Neuronal stem cell (in vitro differentiated cells): ENCODE results near the gene SEC14L1.

ENCODE experiments used
- DNase-seq: peaks from one replicate; pipeline ENCODE4 v3.0.0-alpha.2; 2013; ENCODE audit warnings: low spot score
- H2AFZ ChIP-seq: one replicate; pipeline ENCODE4 v1.6.1; 2013; ENCODE audit warnings: mild to moderate bottlenecking, low read length, inconsistent platforms
- H2AK5ac ChIP-seq: 2 replicates; pipeline ENCODE4 v1.6.1; 2013; ENCODE audit warnings: low read depth, mild to moderate bottlenecking, inconsistent platforms, low read length, moderate library complexity, mixed read lengths
- H2BK120ac ChIP-seq: 2 replicates; pipeline ENCODE4 v1.6.1; 2013; ENCODE audit warnings: low read depth, mild to moderate bottlenecking, inconsistent platforms, low read length, moderate library complexity, mixed read lengths
- H2BK12ac ChIP-seq: one replicate; pipeline ENCODE4 v1.6.1; 2013; ENCODE audit warnings: low read length, inconsistent platforms
- H2BK15ac ChIP-seq: 2 replicates; pipeline ENCODE4 v1.6.1; 2013; ENCODE audit warnings: mild to moderate bottlenecking, low read length, inconsistent platforms, mixed read lengths
- H2BK5ac ChIP-seq: one replicate; pipeline ENCODE4 v1.6.1; 2013; ENCODE audit warnings: inconsistent platforms, mild to moderate bottlenecking, low read length, moderate library complexity
- H3K14ac ChIP-seq: one replicate; pipeline ENCODE4 v1.6.1; 2013; ENCODE audit warnings: low read length, inconsistent platforms
- H3K18ac ChIP-seq: 2 replicates; pipeline ENCODE4 v1.6.1; 2013; ENCODE audit warnings: low read length, inconsistent platforms
- H3K23ac ChIP-seq: 2 replicates; pipeline ENCODE4 v1.6.1; 2013; ENCODE audit warnings: low read depth, mild to moderate bottlenecking, mixed read lengths, low read length, inconsistent platforms; ENCODE audit not compliant: poor library complexity
- H3K27ac ChIP-seq: replicated peaks from 3 replicates; pipeline ENCODE4 v1.5.1; 2013; ENCODE audit warnings: low read length, inconsistent platforms
- H3K27me3 ChIP-seq, 3 experiments: 2 replicates each; pipeline ENCODE4 v1.6.1; 2013; ENCODE audit warnings: low read length in 3 of 3, mild to moderate bottlenecking in 2 of 3, inconsistent platforms in 1 of 3, low read depth in 1 of 3, mixed read lengths in 1 of 3, moderate library complexity in 1 of 3; ENCODE audit not compliant: control insufficient read depth in 3 of 3, insufficient read depth in 3 of 3
- H3K36me3 ChIP-seq, 2 donors: replicated peaks in 1 of 2; 2 replicates each; pipeline ENCODE4 v1.6.1; 2013; ENCODE audit warnings: low read length in 2 of 2; ENCODE audit not compliant: control insufficient read depth in 2 of 2, insufficient read depth in 2 of 2
- H3K4ac ChIP-seq: 2 replicates; pipeline ENCODE4 v1.6.1; 2013; ENCODE audit warnings: inconsistent platforms, mild to moderate bottlenecking, low read length, moderate library complexity
- H3K4me1 ChIP-seq, 2 donors: 1 replicate in 1 of 2; 2 replicates in 1 of 2; pipeline ENCODE4 v1.6.1; 2013; ENCODE audit warnings: low read length in 2 of 2, low read depth in 1 of 2; ENCODE audit not compliant: control insufficient read depth in 2 of 2, insufficient read depth in 1 of 2
- H3K4me2 ChIP-seq: one replicate; pipeline ENCODE4 v1.6.1; 2013; ENCODE audit warnings: mild to moderate bottlenecking, low read length, inconsistent platforms; ENCODE audit not compliant: insufficient read depth, poor library complexity, severe bottlenecking
- H3K4me3 ChIP-seq, 2 donors: 2 replicates each; pipeline ENCODE4 v1.5.1; 2013; ENCODE audit warnings: low read length in 2 of 2, mild to moderate bottlenecking in 2 of 2, inconsistent platforms in 1 of 2, moderate library complexity in 1 of 2
- H3K79me1 ChIP-seq: one replicate; pipeline ENCODE4 v1.6.1; 2013; ENCODE audit warnings: low read depth, mild to moderate bottlenecking, inconsistent platforms, low read length, moderate library complexity
- H3K9ac ChIP-seq: one replicate; pipeline ENCODE4 v1.6.1; 2013; ENCODE audit warnings: mild to moderate bottlenecking, low read depth, low read length, inconsistent platforms; ENCODE audit not compliant: poor library complexity
- H3K9me3 ChIP-seq, 2 donors: replicated peaks in 1 of 2; 2 replicates each; pipeline versions ENCODE3 to v1.6.1; 2013; ENCODE audit warnings: low read length in 2 of 2, mild to moderate bottlenecking in 2 of 2, inconsistent platforms in 1 of 2, low read depth in 1 of 2, mixed read lengths in 1 of 2, moderate library complexity in 1 of 2; ENCODE audit not compliant: control insufficient read depth in 2 of 2, insufficient read depth in 1 of 2
- H4K8ac ChIP-seq: one replicate; pipeline ENCODE4 v1.6.1; 2013; ENCODE audit warnings: low read depth, mild to moderate bottlenecking, inconsistent platforms, low read length, moderate library complexity
- H4K91ac ChIP-seq: one replicate; pipeline ENCODE4 v1.6.1; 2013; ENCODE audit warnings: low read length, low read depth, mild to moderate bottlenecking, inconsistent platforms; ENCODE audit not compliant: poor library complexity
- WGBS, 2 donors: extraction: QIAGEN DNeasy Blood & Tissue Kit; methylation state at CpG; one replicate each; pipeline ENCODE4 v1.1.7; 2013; ENCODE audit warnings: missing lambda C conversion rate in 2 of 2, mixed read lengths in 1 of 2; ENCODE audit not compliant: insufficient read length in 2 of 2, insufficient replicate concordance in 1 of 2; ENCODE audit errors: extremely low coverage in 2 of 2; 5-methylcytosine and 5-hydroxymethylcytosine counted together

SEC14L1 gene

GRCh38 chr17:77215281-77215680, 74.5 kb downstream of the SEC14L1 start:
- no peak for DNase-seq
- no peak overlapping the region for H3K9ac ChIP-seq
- H2BK5ac ChIP-seq = no peak overlapping the region
- no peak overlapping the region for H3K23ac ChIP-seq
- peaks cover 0 to under 1% of the 10 kb centered on the region in 2 donors for H3K9me3 ChIP-seq
- no peak overlapping the region for H3K4me2 ChIP-seq
- no peak overlapping the region for H3K4me3 ChIP-seq
- no peak overlapping the region for H2BK120ac ChIP-seq
- WGBS, 2 donors = no CpG with 5 or more reads among the region's 16 CpGs
- H3K79me1 ChIP-seq = no peaks in the 10 kb centered on the region
- H2AFZ ChIP-seq = no peak overlapping the region
- H2BK15ac ChIP-seq = no peak overlapping the region
- H4K8ac ChIP-seq = no peak overlapping the region
- no peak overlapping the region for H3K14ac ChIP-seq
- H2AK5ac ChIP-seq = no peak overlapping the region
- H2BK12ac ChIP-seq = no peak overlapping the region
- H3K27me3 ChIP-seq = no peaks in the 10 kb centered on the region
- H3K27ac ChIP-seq = no peak overlapping the region
- no peak overlapping the region for H3K18ac ChIP-seq
- H4K91ac ChIP-seq = no peak overlapping the region
- H3K4me1 ChIP-seq = no peaks in the 10 kb centered on the region
- H3K36me3 ChIP-seq = peaks cover 58 to 88% of the 10 kb centered on the region in 2 donors
- H3K4ac ChIP-seq = no peak overlapping the region

DNA sequence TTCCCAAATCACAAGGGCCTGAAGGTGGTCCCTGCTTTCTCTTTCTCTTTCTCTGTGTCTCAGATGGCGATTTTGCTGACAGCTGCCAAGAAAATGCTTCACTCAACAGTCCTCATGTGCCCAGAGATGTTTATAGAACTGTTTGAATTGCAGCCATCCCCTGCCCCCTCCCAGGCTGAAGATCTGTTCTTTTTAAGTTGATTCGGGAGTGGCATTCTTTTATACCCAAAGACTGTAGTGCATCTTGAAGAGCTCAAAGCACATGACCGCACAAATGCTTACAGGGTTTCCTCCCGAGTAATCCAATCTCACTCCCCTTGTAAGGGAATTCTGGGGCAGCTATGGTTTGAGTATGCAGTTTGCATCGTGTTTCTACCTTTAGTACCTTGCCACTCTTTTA, 75.7 kb downstream of the SEC14L1 start:
- no peak overlapping the region for H3K9ac ChIP-seq
- no peak overlapping the region for H2BK12ac ChIP-seq
- DNase-seq = no peak
- no peaks in the 10 kb centered on the region for H3K27me3 ChIP-seq
- H2AFZ ChIP-seq = no peak overlapping the region
- H2AK5ac ChIP-seq = no peak overlapping the region
- no peak overlapping the region for H4K8ac ChIP-seq
- H3K4ac ChIP-seq = no peak overlapping the region
- H3K14ac ChIP-seq = no peak overlapping the region
- H2BK15ac ChIP-seq = no peak overlapping the region
- no peaks in the 10 kb centered on the region for H3K9me3 ChIP-seq
- no CpG with 5 or more reads among the region's 5 CpGs for WGBS, 2 donors
- H3K23ac ChIP-seq = no peak overlapping the region
- H3K18ac ChIP-seq = no peak overlapping the region
- no peak overlapping the region for H4K91ac ChIP-seq
- no peak overlapping the region for H2BK5ac ChIP-seq
- H2BK120ac ChIP-seq = no peak overlapping the region
- no peak overlapping the region for H3K4me3 ChIP-seq
- no peaks in the 10 kb centered on the region for H3K79me1 ChIP-seq
- H3K36me3 ChIP-seq = peaks cover 46 to 76% of the 10 kb centered on the region in 2 donors
- H3K4me2 ChIP-seq = no peak overlapping the region
- H3K4me1 ChIP-seq = no peaks in the 10 kb centered on the region
- H3K27ac ChIP-seq = no peak overlapping the region

GRCh38 chr17:77217123-77217522, 76.4 kb downstream of the SEC14L1 start:
- no peak overlapping the region for H2AFZ ChIP-seq
- no peak overlapping the region for H3K27ac ChIP-seq
- H4K8ac ChIP-seq = no peak overlapping the region
- H3K36me3 ChIP-seq = peaks cover 39 to 69% of the 10 kb centered on the region in 2 donors
- no peak overlapping the region for H2BK12ac ChIP-seq
- no peaks in the 10 kb centered on the region for H3K27me3 ChIP-seq
- no peak overlapping the region for H3K9ac ChIP-seq
- no peak overlapping the region for H3K23ac ChIP-seq
- no peak overlapping the region for H2BK120ac ChIP-seq
- H3K4me1 ChIP-seq = no peaks in the 10 kb centered on the region
- H2BK5ac ChIP-seq = no peak overlapping the region
- no peak overlapping the region for H3K4me2 ChIP-seq
- H3K4me3 ChIP-seq = no peak overlapping the region
- no peak overlapping the region for H2AK5ac ChIP-seq
- H3K18ac ChIP-seq = no peak overlapping the region
- no peak overlapping the region for H3K4ac ChIP-seq
- no peak overlapping the region for H3K14ac ChIP-seq
- no peaks in the 10 kb centered on the region for H3K79me1 ChIP-seq
- no peak overlapping the region for H4K91ac ChIP-seq
- WGBS, 2 donors = no CpG with 5 or more reads among the region's 11 CpGs
- DNase-seq = no peak
- H3K9me3 ChIP-seq = no peaks in the 10 kb centered on the region
- H2BK15ac ChIP-seq = no peak overlapping the region

DNA sequence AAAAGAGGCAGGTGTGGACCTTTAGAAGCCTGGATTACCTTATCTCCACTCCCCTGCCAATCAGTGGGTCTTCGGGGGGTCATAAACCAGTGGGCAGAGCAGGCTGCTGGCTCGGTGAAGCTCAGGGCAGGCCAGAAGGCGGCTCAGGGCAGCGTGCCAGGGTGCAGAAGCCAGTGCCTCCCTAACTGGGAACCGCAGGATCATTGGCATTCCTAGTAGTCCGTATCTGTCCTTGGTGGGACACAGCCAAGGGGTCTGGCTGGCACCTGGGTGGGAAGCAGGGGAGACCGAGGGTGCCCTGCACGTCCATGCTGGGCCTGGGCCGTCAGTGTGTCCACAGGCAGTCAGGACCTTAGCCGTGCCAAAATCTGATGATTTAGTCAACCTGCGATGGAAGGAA, 76.8 kb downstream of the SEC14L1 start:
- Histone ChIP-seq H2BK5ac (no peak overlapping the region), H2BK120ac (no peak overlapping the region), H2AFZ (no peak overlapping the region), H4K91ac (no peak overlapping the region), H3K4me3 (no peak overlapping the region), H2AK5ac (no peak overlapping the region), H3K27ac (no peak overlapping the region), H3K79me1 (no peaks in the 10 kb centered on the region), H3K36me3 (peaks cover 37 to 65% of the 10 kb centered on the region in 2 donors), H3K9me3 (no peaks in the 10 kb centered on the region), H3K27me3 (no peaks in the 10 kb centered on the region), H3K23ac (no peak overlapping the region), H3K18ac (no peak overlapping the region), H2BK12ac (no peak overlapping the region), H3K4ac (no peak overlapping the region), H3K14ac (peak overlapping the region; percentile 1), H4K8ac (no peak overlapping the region), H3K4me2 (no peak overlapping the region), H3K9ac (no peak overlapping the region), H2BK15ac (no peak overlapping the region), H3K4me1 (no peaks in the 10 kb centered on the region)
- WGBS, 2 donors = no CpG with 5 or more reads among the region's 11 CpGs
- DNase-seq = no peak
